SKM-1 treated with dmso at 0.1 percent for 144 hours (cell line): ENCODE measurements around the gene PGBD2.
"Not testable (repeated sequence)": the region's sequence is repeated elsewhere in the genome, so short reads cannot be mapped to it uniquely, and the experiment has no call there.

ENCODE experiments used
- DNase-seq: peaks from one replicate; lab custom pipeline; 2025; ENCODE audit not compliant: unreplicated experiment; lab: John Stamatoyannopoulos, UW

Gene PGBD2, protein sequence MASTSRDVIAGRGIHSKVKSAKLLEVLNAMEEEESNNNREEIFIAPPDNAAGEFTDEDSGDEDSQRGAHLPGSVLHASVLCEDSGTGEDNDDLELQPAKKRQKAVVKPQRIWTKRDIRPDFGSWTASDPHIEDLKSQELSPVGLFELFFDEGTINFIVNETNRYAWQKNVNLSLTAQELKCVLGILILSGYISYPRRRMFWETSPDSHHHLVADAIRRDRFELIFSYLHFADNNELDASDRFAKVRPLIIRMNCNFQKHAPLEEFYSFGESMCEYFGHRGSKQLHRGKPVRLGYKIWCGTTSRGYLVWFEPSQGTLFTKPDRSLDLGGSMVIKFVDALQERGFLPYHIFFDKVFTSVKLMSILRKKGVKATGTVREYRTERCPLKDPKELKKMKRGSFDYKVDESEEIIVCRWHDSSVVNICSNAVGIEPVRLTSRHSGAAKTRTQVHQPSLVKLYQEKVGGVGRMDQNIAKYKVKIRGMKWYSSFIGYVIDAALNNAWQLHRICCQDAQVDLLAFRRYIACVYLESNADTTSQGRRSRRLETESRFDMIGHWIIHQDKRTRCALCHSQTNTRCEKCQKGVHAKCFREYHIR

DNA sequence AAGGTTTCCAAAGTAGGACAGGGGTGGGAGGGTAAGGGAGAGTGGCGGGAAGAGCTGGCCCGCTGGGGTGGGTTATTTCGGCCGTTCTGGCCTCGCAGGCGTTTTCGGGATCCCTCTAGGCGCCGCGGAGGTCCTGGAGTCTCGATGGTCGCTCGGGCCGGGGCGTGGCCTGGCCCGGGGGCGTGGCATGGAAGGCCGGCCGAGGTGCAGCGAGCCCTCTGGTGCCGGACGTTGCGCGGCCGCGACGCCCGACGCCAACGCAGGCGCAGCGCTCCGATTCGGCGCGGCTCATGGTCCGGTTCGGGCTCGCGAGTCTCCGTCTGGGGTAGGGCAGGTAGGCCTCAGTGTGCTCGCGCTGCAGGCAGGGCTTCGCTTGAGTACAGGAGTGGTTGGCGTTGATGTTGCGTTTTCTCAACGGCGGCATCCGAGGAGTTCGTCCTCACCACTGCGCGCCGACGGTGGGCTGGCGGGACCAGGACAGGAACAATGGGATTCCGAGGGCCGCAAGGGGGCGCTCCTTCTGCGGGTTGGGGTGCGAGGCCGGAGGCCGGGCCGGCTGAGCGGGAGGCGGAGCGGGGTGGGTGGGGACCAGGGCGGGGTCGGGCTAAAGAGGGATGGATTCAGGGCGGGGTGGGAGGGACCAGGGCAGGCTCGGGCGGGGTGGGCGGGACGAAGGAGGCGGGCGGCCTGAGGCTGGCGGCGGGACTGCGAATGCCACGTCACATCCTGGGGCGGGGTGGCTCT, at the start of gene PGBD2:
Gene PGBD2 (plus strand): TSS at position 227 of the 744 bp plus-strand sequence. CDS start 7,628 bp downstream, outside the sequence.
- peak; percentile 94 for DNase-seq

- DNase-seq: peak; percentile 24
Measured at GRCh38 chr1:248857201-248857600, 48.8 kb upstream of the PGBD2 start.

DNA sequence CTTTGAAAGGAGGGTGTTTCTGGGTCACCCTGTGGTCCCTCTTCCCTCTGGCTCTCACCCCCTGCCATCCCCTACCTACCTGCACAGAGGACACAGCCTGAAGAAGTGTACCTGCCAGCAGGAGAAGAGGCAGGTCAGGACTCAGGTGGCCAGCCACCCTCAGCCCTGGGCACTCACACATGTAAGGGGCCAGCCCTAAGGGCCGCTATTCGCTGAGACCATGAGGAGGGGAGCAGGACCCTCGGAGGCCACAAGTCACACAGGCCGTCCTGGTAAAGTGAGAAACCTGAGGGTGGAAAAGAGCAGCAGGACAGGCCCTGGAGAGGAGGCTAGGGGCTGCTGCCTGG, 48.3 kb upstream of the PGBD2 start:
- no peak for DNase-seq

- DNase-seq: peak; percentile 87
Measured at GRCh38 chr1:248858096-248858890, 47.7 kb upstream of the PGBD2 start.

DNA sequence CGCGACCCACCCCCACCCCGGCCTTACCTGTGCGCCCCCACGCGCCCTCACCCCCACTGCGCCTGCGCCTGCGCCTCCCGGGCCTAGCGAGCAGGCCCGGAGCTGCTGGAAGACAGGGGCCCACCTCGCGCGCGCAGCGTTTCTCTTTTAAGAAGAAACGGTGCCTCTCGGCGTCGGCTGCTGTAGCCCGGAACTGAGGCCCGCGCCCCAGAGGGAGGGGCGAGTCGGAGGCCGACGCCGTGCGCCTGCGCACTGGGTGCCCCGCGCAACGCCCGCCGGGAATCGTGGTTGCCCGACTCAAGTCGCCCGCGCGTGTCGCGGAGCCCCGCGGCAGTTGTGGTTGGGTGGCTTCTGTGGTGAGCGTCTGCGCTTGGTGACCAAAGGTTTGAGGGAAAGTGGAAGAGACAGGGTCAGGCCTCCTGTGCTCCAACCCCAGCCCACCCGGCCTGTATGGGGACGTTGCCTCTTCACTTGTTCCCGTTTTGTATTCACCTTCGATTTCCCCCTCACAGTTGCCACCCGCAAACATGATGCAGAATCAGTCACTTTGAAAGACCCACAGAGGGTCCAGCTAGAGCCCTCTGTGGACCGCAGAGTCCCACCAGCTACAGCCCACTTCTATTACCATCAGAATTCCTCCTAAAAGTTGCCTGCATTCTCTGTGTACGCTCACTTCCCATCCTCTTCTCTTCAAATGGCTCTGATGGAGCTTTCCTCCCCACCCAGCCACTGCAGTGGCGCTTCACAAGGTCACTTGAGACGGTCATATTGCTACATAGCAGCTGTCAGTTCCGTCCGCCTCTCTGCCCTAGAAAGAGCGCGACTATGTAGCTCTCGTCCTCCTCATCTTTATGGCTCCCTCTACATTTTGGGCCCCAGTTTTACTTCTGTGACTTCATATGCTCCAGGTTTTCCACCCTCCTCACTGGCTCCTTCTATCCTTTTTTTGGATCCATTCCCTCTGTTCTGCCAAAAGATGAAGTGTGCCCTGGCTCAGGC, 46.8 kb upstream of the PGBD2 start, which contains the start of gene ZNF692:
Gene ZNF692 (minus strand): TSS at position 195 of the 999 bp plus-strand sequence. CDS start 776 bp downstream, outside the sequence.
- peak; percentile 99 for DNase-seq

DNA sequence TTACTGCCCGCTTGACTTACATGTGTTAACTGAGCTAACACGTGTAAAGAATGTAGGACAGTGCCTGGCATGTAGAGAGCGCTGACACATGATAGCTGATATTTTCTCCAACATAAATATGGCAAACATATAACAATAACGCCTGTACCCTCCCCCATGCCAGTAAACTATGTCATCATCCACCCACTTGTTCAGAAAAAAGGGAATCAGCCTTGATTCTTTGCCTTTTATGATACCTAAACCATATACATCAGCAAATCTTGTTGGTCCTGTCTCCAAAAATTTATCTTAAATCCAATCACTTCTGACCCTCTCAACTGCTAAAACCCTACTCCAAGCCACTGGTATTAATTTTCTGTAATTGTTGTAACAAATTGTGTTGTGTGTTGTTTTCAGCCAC, 46.0 kb upstream of the PGBD2 start:
- no peak for DNase-seq

DNA sequence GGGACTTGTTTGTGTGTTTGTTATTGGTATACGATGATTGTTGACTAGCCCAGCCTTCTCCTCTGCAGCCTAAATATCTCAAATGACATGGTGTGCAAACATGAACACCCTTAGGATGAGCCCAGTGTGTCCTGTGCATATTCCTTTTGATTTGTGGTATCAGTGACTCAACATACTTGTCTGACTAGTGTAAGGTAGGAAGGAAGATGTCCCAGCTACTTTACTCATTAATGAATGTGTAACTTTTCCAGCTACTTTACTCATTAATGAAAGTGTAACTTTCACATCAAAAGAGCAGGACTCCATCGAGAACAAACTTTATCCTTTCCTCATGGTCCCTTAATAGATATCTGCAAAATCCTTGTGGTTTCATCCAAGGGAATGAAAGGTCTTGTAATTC, 44.4 kb upstream of the PGBD2 start:
- no peak for DNase-seq

GRCh38 chr1:248862695-248862997, 43.4 kb upstream of the PGBD2 start:
- DNase-seq: no peak

DNA sequence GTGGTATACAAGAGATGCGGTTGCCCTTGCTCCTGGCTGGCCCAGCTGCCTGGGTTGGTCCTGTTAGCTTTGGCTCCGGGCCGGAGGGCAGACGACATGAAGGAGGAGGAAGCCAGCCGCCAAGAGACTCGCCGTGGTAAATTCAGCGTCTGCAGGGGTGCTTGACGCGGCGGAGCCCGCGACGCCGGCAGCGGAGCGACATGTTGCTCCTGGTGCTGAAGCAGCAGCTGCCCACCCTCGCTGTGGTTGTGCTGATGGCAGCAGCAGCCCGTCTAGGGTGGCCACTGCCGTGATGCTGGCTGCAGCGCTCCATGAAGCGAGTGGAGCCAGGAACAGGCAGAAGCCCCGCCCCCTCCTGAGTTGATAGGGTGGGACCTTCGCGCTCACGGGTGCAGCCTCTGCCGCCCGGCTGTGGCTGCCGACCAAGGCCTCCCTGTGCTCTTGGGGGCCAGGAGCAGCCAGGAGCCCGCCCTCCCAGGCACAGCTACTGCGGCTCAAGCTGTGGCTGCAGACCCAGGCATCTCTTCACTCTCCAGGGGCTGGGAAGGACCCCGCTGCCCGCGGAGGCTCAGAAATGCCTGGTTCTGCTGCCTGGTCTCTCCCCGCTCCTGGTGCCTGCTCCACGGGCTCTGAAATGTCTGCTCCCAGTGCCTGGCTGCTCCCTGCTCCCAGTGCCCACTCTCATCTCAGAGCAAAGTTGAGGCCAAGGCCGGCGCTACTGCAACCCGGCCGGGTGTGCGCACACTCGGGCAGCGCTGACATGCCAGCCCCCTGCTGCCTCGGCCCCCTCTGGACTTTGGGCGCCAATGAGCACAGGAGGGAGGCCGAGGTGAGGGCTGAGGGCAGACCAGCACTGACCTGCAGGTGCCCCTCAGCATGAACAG, 42.8 kb upstream of the PGBD2 start:
- DNase-seq: peak; percentile 73

DNA sequence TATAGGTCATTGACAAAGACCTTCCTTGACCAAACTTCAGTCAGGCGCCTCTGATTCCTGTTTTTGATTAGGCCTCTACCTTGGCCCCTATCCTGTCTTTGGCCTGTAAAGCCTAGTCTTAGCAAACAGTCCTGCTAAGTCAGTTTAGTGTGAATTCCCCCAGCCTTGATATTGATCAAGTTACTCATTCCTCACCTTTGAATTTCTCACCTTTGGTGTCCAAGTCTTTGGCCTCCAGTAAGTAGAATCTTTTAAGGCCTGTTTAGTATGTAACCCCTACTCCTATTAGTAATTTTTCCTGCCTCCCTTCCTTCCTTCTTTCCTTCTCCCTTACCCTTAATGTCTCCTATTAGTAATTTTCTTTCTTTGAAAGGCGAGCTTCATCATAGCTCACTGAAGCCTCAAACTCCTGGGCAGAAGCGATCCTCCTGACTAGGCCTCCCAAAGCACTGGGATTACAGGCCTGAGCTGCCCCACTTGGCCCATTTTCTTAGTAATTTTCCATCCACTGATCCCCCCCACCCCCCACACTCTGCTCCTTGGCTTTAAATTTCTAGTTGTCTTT, 34.1 kb upstream of the PGBD2 start:
- no peak for DNase-seq

GRCh38 chr1:248872752-248873408, 33.2 kb upstream of the PGBD2 start:
- DNase-seq: peak; percentile 85

- peak; percentile 97 for DNase-seq
Measured at GRCh38 chr1:248873409-248873992, 32.5 kb upstream of the PGBD2 start.

GRCh38 chr1:248873993-248874533, 32.0 kb upstream of the PGBD2 start:
- peak; percentile 97 for DNase-seq

DNA sequence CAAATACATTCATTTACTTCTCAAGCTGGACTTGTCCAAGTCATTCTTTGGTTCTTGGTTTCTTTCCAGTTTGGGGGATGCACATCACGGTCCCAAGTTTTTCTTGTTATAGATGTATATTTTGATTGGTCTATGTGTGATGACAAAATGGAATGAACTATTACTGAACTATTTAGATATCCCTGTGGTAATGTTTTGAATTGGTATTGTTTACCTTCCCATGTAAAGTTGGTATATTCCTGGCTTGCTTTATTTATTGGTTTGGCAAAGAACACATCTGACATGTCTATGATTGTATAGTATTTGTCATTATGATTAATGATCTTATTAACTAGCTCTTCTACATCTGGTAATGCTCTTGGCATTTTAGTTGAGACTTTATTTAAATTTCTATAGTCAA, 24.8 kb upstream of the PGBD2 start:
- DNase-seq: no peak

DNA sequence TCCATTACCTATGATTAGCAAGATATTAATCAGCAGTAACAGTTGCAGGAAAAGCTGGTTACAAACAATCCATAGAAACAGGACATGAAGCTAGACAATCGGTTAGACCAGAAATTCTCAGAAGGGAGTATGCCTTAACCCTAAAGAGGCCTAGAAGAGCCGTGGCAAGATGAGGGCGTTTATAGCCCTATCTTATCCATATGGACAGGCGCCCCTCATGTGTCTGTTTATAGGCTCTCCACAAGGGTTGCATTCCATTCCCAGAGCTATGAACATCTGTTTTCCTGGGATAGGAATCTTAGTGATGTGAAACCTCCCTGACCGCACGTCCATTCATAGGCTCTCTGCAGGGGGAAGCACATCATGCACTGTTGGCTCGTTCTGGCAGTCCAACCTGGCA, 23.6 kb upstream of the PGBD2 start:
- DNase-seq: not testable (repeated sequence)

GRCh38 chr1:248884632-248885295, 21.3 kb upstream of the PGBD2 start:
- DNase-seq: no peak

DNA sequence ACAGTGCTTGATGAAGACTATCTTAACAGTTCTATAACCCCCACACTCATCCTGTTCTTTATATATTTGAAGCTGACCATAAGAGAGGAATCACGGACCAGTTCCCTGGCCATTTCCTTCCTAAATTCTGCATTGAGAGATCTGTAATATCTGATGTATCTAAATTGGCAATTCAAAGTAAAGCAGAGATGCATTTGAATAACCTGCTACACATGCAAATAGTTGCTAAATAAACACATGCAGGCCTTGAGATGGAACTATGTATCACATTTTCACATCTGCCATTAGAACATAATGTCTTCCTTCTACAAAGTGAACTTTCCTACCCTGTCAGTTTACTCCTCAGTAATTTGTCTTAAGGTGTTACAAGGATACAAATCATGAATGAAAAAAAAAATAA, 20.4 kb upstream of the PGBD2 start:
- no peak for DNase-seq
